MM.1S (cell line): ENCODE measurements around the gene CDC20B.

ENCODE experiments used
- CTCF ChIP-seq: fragments of 300-600 bp; sonication (generic); IDR thresholded peaks from 2 replicates; pipeline ENCODE4 v1.5.1; 2016; ENCODE audit warnings: antibody characterized with exemption, low read length, mixed read lengths
- EZH2 ChIP-seq: fragments of 300-600 bp; sonication (generic); optimal IDR thresholded peaks from 2 replicates; pipeline ENCODE3; 2017; ENCODE audit warnings: low read depth, mild to moderate bottlenecking, antibody characterized with exemption, low read length, mixed read lengths

DNA sequence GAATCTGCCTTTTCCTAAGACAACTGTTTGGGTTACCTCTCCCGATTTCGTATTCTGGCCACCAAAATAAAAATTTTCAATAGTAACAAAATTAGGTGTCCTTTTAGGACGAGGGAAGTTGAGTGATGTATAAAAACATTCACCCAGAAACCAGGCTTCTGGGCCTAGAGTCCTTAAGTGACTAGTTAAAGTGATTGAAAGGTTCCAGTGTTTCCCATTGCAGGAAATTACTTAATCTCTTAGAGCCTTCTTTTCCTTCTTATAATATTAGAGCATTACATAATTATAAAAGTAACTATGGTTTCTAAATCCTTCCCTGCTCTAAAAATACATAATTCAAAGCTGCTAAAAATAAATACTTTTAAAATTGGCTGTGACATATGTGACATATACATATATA, 46.8 kb upstream of the CDC20B start:
- no peak for TF ChIP-seq CTCF
- TF ChIP-seq EZH2: no peak
